HepG2 (cell line): ENCODE measurements around the gene CRY1. TPM values are rescaled to one million over a fixed set of nuclear protein-coding genes. Genes with fewer than 3 reads are reported as not detected.

Source experiments
- CBX2 ChIP-seq, 2 experiments: fragments of 200-600 bp in 1 of 2; sonication (generic); formaldehyde crosslinking in 1 of 2; IDR thresholded peaks; 2 replicates each; pipeline versions ENCODE4 v1.7.0 to v1.8.1; 2018 to 2022; ENCODE audit warnings: low read depth in 2 of 2, low read length in 1 of 2, mild to moderate bottlenecking in 1 of 2, missing genetic modification reagents in 1 of 2
- PHB2 ChIP-seq: fragments of 450-650 bp; IDR thresholded peaks from 2 replicates; pipeline ENCODE4 v1.6.1; 2018; ENCODE audit not compliant: partially characterized antibody
- RFX1 ChIP-seq: fragments of 450-650 bp; IDR thresholded peaks from 2 replicates; pipeline ENCODE4 v1.6.1; 2017
- SRSF1 ChIP-seq: fragments of 200-400 bp; formaldehyde crosslinking; optimal IDR thresholded peaks from 2 replicates; pipeline ENCODE3; 2017; ENCODE audit warnings: mild to moderate bottlenecking, low read depth, low read length, moderate library complexity
- ZNF572 ChIP-seq: sonication (generic); formaldehyde crosslinking; IDR thresholded peaks from 2 replicates; pipeline ENCODE4 v1.5.1; 2020; ENCODE audit warnings: mild to moderate bottlenecking, missing genetic modification reagents
- polyA plus RNA-seq, 8 experiments: library from polyadenylated mRNA; depleted of rRNA in 3 of 8; stranded (reverse) in 7 of 8; unstranded in 1 of 8; fragments of >200 nt; fragmentation: Illumina TruSeq in 4 of 8; extraction: Trizol in 4 of 8; gene quantifications; 2 replicates each; pipeline versions ENCODE4 v1.2.1 to v1.2.3, GENCODE V29; 2011 to 2016; ENCODE audit warnings: low read depth in 4 of 8, missing spikeins in 1 of 8, mixed read lengths in 1 of 8; ENCODE audit not compliant: insufficient read depth in 1 of 8
- total RNA-seq, 5 experiments: library from RNA; depleted of rRNA; stranded (reverse); fragments of >200 nt; fragmentation: Illumina TruSeq; extraction: Trizol; gene quantifications; 2 replicates each; pipeline ENCODE4 v1.2.3, GENCODE V29; 2016; ENCODE audit warnings: low read depth in 1 of 5
- TF ChIP-seq, protein P1 (sequence below): sonication (generic); formaldehyde crosslinking; IDR thresholded peaks from 2 replicates; pipeline ENCODE4 v1.5.1; 2020; ENCODE audit warnings: mild to moderate bottlenecking, missing genetic modification reagents
- TF ChIP-seq, protein P2 (sequence below): sonication (generic); formaldehyde crosslinking; IDR thresholded peaks from 2 replicates; pipeline ENCODE4 v1.4.0; 2020; ENCODE audit warnings: missing genetic modification reagents
- TF ChIP-seq, protein P3 (sequence below): sonication (generic); formaldehyde crosslinking; IDR thresholded peaks from 2 replicates; pipeline ENCODE4 v1.5.0; 2020; ENCODE audit warnings: mild to moderate bottlenecking, missing genetic modification reagents, borderline replicate concordance
- TF ChIP-seq, protein P4 (sequence below): sonication (generic); formaldehyde crosslinking; IDR thresholded peaks from 2 replicates; pipeline ENCODE4 v1.8.0; 2022; ENCODE audit warnings: mild to moderate bottlenecking, missing genetic modification reagents, moderate library complexity
- TF ChIP-seq, protein P5 (sequence below): sonication (generic); formaldehyde crosslinking; IDR thresholded peaks from 2 replicates; pipeline ENCODE4 v1.4.0; 2020; ENCODE audit warnings: missing genetic modification reagents
- TF ChIP-seq, protein P6 (sequence below): sonication (generic); formaldehyde crosslinking; IDR thresholded peaks from 2 replicates; pipeline ENCODE4 v1.5.1; 2020; ENCODE audit warnings: mild to moderate bottlenecking, missing genetic modification reagents, moderate library complexity

CRY1 gene
- total and polyA plus RNA-seq, 2 of the 13 experiments (the other 11 are each of a cell fraction or from before 2014, with no cell fraction given), result 11.4 to 13.9 TPM

DNA sequence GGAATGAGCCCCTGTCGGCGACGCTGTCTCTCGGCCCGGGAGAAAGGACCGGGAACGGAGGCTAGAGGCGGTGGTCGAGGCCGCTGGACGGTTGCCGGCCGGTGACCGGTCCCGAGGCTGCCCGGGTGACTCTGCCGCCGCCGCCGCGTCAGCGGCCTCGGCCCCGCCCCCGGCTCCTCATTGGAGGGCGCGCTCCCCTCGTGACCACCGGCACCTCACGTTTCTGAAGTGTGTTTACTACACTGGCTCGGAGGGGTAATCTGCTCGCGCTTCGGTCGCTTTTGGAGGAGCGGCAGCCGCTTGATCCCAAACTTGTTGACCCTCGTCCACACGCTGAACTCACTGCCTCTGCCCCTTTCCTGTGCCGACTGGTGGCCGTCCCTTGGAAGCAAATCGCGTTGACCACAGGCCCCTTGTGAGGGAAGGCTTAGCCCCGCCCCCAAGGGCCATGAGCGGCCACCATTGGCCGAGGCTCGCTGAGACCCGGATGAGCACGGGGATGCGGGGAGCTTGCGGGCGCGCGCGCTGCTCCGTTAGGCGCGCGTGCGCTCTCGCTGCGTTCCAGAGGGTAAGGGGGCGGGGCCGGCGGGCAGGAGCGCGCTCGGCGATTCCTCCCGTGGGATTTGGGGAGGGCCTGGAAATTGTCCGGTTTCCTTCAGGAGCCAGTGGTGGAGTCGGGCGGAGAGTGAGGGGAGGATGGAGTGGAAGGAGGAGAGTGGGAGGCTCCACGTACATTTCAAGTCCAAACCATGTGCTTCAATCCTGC is at the start of gene CRY1 (continued):
- TF ChIP-seq, protein P1, sequence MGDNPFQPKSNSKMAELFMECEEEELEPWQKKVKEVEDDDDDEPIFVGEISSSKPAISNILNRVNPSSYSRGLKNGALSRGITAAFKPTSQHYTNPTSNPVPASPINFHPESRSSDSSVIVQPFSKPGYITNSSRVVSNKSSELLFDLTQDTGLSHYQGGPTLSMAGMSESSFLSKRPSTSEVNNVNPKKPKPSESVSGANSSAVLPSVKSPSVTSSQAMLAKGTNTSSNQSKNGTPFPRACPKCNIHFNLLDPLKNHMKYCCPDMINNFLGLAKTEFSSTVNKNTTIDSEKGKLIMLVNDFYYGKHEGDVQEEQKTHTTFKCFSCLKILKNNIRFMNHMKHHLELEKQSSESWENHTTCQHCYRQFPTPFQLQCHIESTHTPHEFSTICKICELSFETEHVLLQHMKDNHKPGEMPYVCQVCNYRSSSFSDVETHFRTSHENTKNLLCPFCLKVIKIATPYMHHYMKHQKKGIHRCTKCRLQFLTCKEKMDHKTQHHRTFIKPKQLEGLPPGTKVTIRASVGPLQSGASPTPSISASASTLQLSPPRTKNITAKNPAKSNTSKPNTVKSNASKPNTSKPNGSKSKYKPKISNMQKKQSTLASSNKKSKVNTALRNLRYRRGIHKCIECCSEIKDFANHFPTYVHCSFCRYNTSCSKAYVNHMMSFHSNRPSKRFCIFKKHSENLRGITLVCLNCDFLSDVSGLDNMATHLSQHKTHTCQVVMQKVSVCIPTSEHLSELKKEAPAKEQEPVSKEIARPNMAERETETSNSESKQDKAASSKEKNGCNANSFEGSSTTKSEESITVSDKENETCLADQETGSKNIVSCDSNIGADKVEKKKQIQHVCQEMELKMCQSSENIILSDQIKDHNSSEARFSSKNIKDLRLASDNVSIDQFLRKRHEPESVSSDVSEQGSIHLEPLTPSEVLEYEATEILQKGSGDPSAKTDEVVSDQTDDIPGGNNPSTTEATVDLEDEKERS (CRISPR knock-in tag), result no peak
- no peak for TF ChIP-seq RFX1
- no peak for TF ChIP-seq ZNF572 (CRISPR knock-in tag)
- TF ChIP-seq, protein P2, sequence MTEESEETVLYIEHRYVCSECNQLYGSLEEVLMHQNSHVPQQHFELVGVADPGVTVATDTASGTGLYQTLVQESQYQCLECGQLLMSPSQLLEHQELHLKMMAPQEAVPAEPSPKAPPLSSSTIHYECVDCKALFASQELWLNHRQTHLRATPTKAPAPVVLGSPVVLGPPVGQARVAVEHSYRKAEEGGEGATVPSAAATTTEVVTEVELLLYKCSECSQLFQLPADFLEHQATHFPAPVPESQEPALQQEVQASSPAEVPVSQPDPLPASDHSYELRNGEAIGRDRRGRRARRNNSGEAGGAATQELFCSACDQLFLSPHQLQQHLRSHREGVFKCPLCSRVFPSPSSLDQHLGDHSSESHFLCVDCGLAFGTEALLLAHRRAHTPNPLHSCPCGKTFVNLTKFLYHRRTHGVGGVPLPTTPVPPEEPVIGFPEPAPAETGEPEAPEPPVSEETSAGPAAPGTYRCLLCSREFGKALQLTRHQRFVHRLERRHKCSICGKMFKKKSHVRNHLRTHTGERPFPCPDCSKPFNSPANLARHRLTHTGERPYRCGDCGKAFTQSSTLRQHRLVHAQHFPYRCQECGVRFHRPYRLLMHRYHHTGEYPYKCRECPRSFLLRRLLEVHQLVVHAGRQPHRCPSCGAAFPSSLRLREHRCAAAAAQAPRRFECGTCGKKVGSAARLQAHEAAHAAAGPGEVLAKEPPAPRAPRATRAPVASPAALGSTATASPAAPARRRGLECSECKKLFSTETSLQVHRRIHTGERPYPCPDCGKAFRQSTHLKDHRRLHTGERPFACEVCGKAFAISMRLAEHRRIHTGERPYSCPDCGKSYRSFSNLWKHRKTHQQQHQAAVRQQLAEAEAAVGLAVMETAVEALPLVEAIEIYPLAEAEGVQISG, result peak; percentile 58
- no peak for TF ChIP-seq CBX2 (IDR thresholded peaks at IDR 0.05; ENCODE audit: low read depth, low read length)
- TF ChIP-seq CBX2 (CRISPR knock-in tag; IDR thresholded peaks at IDR 0.05; ENCODE audit: low read depth), result no peak
- no peak for TF ChIP-seq PHB2
- TF ChIP-seq, protein P3, sequence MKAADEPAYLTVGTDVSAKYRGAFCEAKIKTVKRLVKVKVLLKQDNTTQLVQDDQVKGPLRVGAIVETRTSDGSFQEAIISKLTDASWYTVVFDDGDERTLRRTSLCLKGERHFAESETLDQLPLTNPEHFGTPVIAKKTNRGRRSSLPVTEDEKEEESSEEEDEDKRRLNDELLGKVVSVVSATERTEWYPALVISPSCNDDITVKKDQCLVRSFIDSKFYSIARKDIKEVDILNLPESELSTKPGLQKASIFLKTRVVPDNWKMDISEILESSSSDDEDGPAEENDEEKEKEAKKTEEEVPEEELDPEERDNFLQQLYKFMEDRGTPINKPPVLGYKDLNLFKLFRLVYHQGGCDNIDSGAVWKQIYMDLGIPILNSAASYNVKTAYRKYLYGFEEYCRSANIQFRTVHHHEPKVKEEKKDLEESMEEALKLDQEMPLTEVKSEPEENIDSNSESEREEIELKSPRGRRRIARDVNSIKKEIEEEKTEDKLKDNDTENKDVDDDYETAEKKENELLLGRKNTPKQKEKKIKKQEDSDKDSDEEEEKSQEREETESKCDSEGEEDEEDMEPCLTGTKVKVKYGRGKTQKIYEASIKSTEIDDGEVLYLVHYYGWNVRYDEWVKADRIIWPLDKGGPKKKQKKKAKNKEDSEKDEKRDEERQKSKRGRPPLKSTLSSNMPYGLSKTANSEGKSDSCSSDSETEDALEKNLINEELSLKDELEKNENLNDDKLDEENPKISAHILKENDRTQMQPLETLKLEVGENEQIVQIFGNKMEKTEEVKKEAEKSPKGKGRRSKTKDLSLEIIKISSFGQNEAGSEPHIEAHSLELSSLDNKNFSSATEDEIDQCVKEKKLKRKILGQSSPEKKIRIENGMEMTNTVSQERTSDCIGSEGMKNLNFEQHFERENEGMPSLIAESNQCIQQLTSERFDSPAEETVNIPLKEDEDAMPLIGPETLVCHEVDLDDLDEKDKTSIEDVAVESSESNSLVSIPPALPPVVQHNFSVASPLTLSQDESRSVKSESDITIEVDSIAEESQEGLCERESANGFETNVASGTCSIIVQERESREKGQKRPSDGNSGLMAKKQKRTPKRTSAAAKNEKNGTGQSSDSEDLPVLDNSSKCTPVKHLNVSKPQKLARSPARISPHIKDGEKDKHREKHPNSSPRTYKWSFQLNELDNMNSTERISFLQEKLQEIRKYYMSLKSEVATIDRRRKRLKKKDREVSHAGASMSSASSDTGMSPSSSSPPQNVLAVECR (CRISPR knock-in tag), result peak; percentile 90
- TF ChIP-seq, protein P4, sequence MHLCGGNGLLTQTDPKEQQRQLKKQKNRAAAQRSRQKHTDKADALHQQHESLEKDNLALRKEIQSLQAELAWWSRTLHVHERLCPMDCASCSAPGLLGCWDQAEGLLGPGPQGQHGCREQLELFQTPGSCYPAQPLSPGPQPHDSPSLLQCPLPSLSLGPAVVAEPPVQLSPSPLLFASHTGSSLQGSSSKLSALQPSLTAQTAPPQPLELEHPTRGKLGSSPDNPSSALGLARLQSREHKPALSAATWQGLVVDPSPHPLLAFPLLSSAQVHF, result no peak
- no peak for TF ChIP-seq SRSF1
- TF ChIP-seq, protein P5, sequence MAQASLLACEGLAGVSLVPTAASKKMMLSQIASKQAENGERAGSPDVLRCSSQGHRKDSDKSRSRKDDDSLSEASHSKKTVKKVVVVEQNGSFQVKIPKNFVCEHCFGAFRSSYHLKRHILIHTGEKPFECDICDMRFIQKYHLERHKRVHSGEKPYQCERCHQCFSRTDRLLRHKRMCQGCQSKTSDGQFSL (CRISPR knock-in tag), result no peak
- TF ChIP-seq, protein P6, sequence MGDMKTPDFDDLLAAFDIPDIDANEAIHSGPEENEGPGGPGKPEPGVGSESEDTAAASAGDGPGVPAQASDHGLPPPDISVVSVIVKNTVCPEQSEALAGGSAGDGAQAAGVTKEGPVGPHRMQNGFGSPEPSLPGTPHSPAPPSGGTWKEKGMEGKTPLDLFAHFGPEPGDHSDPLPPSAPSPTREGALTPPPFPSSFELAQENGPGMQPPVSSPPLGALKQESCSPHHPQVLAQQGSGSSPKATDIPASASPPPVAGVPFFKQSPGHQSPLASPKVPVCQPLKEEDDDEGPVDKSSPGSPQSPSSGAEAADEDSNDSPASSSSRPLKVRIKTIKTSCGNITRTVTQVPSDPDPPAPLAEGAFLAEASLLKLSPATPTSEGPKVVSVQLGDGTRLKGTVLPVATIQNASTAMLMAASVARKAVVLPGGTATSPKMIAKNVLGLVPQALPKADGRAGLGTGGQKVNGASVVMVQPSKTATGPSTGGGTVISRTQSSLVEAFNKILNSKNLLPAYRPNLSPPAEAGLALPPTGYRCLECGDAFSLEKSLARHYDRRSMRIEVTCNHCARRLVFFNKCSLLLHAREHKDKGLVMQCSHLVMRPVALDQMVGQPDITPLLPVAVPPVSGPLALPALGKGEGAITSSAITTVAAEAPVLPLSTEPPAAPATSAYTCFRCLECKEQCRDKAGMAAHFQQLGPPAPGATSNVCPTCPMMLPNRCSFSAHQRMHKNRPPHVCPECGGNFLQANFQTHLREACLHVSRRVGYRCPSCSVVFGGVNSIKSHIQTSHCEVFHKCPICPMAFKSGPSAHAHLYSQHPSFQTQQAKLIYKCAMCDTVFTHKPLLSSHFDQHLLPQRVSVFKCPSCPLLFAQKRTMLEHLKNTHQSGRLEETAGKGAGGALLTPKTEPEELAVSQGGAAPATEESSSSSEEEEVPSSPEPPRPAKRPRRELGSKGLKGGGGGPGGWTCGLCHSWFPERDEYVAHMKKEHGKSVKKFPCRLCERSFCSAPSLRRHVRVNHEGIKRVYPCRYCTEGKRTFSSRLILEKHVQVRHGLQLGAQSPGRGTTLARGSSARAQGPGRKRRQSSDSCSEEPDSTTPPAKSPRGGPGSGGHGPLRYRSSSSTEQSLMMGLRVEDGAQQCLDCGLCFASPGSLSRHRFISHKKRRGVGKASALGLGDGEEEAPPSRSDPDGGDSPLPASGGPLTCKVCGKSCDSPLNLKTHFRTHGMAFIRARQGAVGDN, result peak; percentile 91
